GM18519 (cell line): ENCODE data around the gene RAB8B.

Experiments
- ATAC-seq: cut with Tn5 transposase; IDR thresholded peaks from one replicate; pipeline ENCODE4 v1.9.1; 2021; ENCODE audit warnings: mild to moderate bottlenecking, moderate library complexity; ENCODE audit not compliant: unreplicated experiment, low FRiP score

Gene RAB8B

DNA sequence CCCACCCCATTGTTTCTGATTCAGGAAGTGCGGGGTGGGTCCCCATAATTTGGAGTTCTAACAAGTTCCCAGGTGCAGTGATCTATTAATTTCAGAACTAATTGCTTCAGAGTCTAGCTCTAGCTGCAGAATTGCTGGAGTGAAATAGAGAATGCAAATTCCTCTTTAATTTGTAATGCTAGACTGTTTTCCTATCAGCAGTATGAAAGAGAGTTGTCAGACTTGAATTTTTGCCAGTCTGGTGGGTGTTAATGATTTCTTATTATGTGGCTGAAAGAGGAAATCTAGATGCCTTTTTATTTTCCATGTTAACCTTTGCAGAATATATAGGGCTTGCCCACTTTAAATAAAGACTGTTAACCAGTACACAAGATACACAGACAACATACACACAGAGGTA lies 111.7 kb downstream of the RAB8B start:
- no peak for ATAC-seq

GRCh38 chr15:63305260-63305659 lies 115.9 kb downstream of the RAB8B start:
- no peak for ATAC-seq

DNA sequence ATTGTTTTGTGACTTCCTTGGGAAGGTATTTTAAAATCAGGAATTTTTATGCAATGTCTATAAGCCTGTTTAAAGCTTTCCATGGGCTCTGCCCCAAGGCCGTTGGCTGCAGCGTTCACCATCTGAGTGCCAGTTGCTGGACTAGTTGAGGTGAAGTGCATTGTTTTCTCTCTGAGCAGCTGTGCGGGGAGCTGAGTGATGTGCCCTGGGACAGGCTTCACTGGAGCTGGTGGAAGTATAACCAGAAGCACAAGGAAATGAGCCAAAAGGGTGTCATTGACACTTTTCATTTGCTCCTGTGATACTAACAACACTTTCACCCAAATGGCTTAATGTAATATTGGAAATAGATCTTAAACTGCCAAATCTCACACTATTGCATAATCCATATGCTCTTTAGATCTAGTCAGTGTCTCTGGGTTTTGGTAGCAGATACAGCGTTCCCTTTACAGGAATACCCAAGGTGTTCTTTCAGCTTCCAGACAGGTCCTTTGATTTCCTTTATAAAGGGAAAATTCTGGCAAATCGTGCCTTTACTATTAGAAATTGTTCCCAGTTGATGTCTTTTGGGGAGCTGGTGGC lies 117.2 kb downstream of the RAB8B start:
- ATAC-seq, result no peak

DNA sequence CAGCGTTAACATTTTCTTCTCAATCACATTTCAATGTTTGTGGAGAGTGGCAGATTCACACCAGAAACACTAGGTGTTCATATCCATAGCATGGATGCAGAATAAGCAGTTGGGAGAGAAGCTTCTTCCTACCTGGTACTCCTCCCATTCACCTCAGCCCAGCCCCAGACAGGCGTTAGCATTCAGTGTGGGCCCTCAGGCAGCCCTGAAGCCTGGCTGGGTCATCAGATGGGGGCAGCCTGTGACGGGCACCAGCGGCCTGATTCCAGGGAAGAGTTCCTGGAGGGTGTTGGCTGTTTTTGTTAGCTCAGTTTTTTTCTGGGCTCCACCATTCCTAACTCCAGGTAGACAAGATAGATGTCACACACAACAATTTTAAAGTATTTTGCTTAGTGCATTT lies 119.1 kb downstream of the RAB8B start:
- no peak for ATAC-seq

DNA sequence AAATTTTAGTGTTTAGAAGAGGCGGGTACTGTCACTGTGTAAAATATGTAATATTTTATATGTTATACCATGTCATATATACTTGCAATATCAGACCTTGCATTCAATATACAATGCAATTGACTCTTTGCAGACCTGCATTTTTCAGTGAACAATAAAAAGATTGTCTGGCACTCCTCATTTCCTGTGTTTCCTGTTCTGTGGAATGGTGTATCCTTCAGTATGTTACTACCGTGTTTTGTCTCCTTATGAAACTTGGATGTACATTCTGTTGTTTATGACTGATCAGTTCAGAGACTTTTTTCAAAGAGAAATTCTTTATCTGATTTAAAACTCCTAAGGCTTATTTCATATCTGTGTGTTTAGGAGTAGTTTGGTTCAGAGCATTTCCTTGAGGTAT lies 119.5 kb downstream of the RAB8B start:
- no peak for ATAC-seq

DNA sequence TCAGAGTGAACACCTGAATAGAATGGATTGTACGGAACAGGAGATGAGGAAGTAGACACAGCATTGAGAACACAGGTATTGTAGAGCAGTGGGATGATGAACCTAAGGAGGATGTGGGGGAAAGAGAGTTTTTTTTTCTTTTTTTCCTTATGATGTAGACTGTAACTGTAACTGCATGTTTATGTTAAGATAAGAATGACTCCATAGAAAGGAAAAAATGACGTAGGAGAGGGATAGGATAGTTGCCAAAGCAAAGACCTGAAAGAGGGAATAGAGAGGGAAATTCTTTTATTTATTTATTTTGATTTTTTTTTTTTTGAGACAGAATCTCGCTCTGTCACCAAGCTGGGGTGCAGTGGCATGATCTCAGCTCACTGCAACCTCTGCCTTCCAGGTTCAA lies 121.2 kb downstream of the RAB8B start:
- ATAC-seq, result no peak

DNA sequence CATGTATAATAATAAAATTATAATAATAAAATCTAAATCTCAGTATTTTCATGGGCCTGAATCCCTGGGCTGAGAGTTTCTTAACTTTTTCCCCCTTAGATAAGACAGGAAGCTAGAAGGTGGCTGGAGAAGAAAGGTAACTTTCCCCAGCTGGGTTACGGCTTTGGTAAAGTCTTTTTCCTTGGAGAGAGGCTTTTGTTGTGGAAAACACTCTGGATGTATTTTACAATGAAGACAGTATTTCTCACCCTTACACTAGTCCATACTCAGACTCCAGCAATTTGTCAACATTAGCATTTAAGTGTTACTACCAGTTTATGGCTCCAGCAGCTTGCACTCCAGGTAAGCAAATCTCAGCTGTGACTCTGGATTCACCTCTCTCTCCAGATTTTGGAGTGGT lies 122.9 kb downstream of the RAB8B start:
- ATAC-seq, result no peak

GRCh38 chr15:63313825-63314224 lies 124.4 kb downstream of the RAB8B start:
- ATAC-seq, result no peak

DNA sequence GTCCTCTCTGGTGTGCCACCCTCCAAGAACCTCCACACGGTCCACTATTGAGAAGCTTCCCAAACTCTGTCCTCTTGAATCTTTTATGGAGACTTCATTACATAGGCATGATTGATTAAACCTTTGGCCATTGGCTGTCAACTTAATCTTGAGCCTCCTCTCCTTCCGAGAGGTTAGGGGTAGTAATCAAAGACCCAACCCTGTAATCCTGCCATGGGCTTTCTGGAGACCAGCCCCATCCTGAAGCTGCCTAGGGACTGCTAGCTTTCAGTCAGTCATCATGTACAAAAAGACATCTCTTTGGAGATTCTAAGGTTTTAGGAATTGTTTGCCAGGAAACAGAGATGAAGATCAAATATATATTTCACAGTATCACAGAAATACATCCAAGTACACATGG lies 125.0 kb downstream of the RAB8B start:
- no peak for ATAC-seq
